H1 (cell line): Measurements from ENCODE around the gene CCNG1. TPM values are rescaled to one million over a fixed set of nuclear protein-coding genes. Genes with fewer than 3 reads are reported as not detected.
A peak's percentile ranks its signal among the peaks of the same experiment; 100 is the strongest.

Experiments
- CTCF ChIA-PET: fragments of 300-600 bp; sonication (Branson Sonifier 250); formaldehyde crosslinking; loops from one replicate; lab custom pipeline; 2021; ENCODE audit not compliant: partially characterized antibody; lab: Charles Lee
- POLR2A ChIA-PET: fragments of 300-600 bp; sonication (Branson Sonifier 250); formaldehyde crosslinking; loops from one replicate; lab custom pipeline; 2021; ENCODE audit warnings: inconsistent platforms; ENCODE audit not compliant: partially characterized antibody; lab: Charles Lee
- DNase-seq, 2 experiments: peaks; one replicate each; pipeline versions ENCODE4 v3.0.0 to v3.0.0-alpha.2; 2010 to 2022; ENCODE audit warnings: low spot score in 2 of 2, low read depth in 1 of 2, mixed read lengths in 1 of 2
- FAIRE-seq: peaks from 2 replicates; lab custom pipeline; 2011; peaks lifted over from hg19 to GRCh38; lab: Jason Lieb, UNC
- H2AFZ ChIP-seq: 2 replicates; pipeline ENCODE4 v1.8.1; 2012; ENCODE audit warnings: low read length, inconsistent platforms
- H2AK5ac ChIP-seq: 2 replicates; pipeline ENCODE4 v1.6.1; 2013; ENCODE audit warnings: low read depth, low read length
- H2BK120ac ChIP-seq: replicated peaks from 2 replicates; pipeline ENCODE3; 2013; ENCODE audit warnings: low read depth, low read length, inconsistent platforms
- H2BK12ac ChIP-seq: 2 replicates; pipeline ENCODE4 v1.6.1; 2013; ENCODE audit warnings: low read depth, low read length
- H2BK15ac ChIP-seq: 2 replicates; pipeline ENCODE4 v1.6.1; 2013; ENCODE audit warnings: low read length
- H2BK20ac ChIP-seq: 2 replicates; pipeline ENCODE4 v1.6.1; 2013; ENCODE audit warnings: low read length
- H2BK5ac ChIP-seq: 2 replicates; pipeline ENCODE4 v1.6.1; 2013; ENCODE audit warnings: low read depth, low read length
- H3K14ac ChIP-seq: 2 replicates; pipeline ENCODE4 v1.6.1; 2013; ENCODE audit warnings: inconsistent platforms; ENCODE audit not compliant: insufficient read length
- H3K18ac ChIP-seq: 2 replicates; pipeline ENCODE4 v1.6.1; 2013; ENCODE audit warnings: low read length; ENCODE audit errors: extremely low read depth
- H3K23ac ChIP-seq: 2 replicates; pipeline ENCODE4 v1.6.1; 2013; ENCODE audit warnings: inconsistent platforms; ENCODE audit not compliant: insufficient read length
- H3K23me2 ChIP-seq: 2 replicates; pipeline ENCODE4 v1.6.1; 2013; ENCODE audit warnings: low read depth, low read length
- H3K27ac ChIP-seq: 2 replicates; pipeline ENCODE4 v1.6.1; 2011; ENCODE audit warnings: low read depth, low read length, inconsistent platforms
- H3K27me3 ChIP-seq, 4 experiments: replicated peaks in 1 of 4; 1 replicate in 1 of 4; 2 replicates in 3 of 4; pipeline versions ENCODE4 v1.6.1 to v1.8.1; 2011 to 2013; ENCODE audit warnings: low read length in 3 of 4, mild to moderate bottlenecking in 3 of 4, inconsistent platforms in 2 of 4, mixed read lengths in 2 of 4, moderate library complexity in 1 of 4; ENCODE audit not compliant: control insufficient read depth in 3 of 4, insufficient read depth in 3 of 4; ENCODE audit errors: extremely low read depth in 1 of 4
- H3K36me3 ChIP-seq, 4 experiments: 2 replicates each; pipeline versions ENCODE4 v1.6.1 to v1.8.1; 2011 to 2013; ENCODE audit warnings: mild to moderate bottlenecking in 4 of 4, low read length in 3 of 4, moderate library complexity in 2 of 4, control low read depth in 1 of 4, inconsistent platforms in 1 of 4; ENCODE audit not compliant: insufficient read depth in 4 of 4, control insufficient read depth in 2 of 4
- H3K4ac ChIP-seq: replicated peaks from 2 replicates; pipeline ENCODE3; 2013; ENCODE audit warnings: low read length, low read depth, mixed read lengths, inconsistent platforms; ENCODE audit not compliant: insufficient read length
- H3K4me1 ChIP-seq, 4 experiments: replicated peaks in 1 of 4; 1 replicate in 1 of 4; 2 replicates in 3 of 4; pipeline versions ENCODE4 v1.6.1 to v1.8.1; 2011 to 2013; ENCODE audit warnings: low read length in 3 of 4, inconsistent platforms in 2 of 4, mixed read lengths in 1 of 4; ENCODE audit not compliant: insufficient read depth in 4 of 4, control insufficient read depth in 3 of 4
- H3K4me2 ChIP-seq, 2 experiments: 2 replicates each; pipeline versions ENCODE4 v1.6.1 to v1.8.1; 2011 to 2013; ENCODE audit warnings: low read depth in 2 of 2, low read length in 2 of 2, control low read depth in 1 of 2, inconsistent platforms in 1 of 2, mild to moderate bottlenecking in 1 of 2; ENCODE audit not compliant: insufficient read depth in 1 of 2
- H3K4me3 ChIP-seq, 4 experiments: fragments of 200-600, 300-600 bp in 1 of 4; sonication (generic), shearing (Covaris generic), sonication (Bioruptor Twin) in 1 of 4; 2 replicates each; pipeline versions ENCODE4 v1.5.1 to v1.8.1; 2011 to 2016; ENCODE audit warnings: low read length in 4 of 4, low read depth in 3 of 4, control low read depth in 2 of 4, inconsistent platforms in 2 of 4, mild to moderate bottlenecking in 2 of 4, mixed read lengths in 1 of 4, moderate library complexity in 1 of 4; ENCODE audit not compliant: insufficient read depth in 2 of 4; ENCODE audit errors: extremely low read depth in 1 of 4
- H3K56ac ChIP-seq: replicated peaks from 2 replicates; pipeline ENCODE3; 2013; ENCODE audit warnings: low read depth, mild to moderate bottlenecking, mixed read lengths, low read length, inconsistent platforms; ENCODE audit not compliant: insufficient read length
- H3K79me1 ChIP-seq: 2 replicates; pipeline ENCODE4 v1.6.1; 2013; ENCODE audit warnings: low read depth, low read length, control low read depth
- H3K79me2 ChIP-seq, 2 experiments: 2 replicates each; pipeline versions ENCODE4 v1.6.1 to v1.8.1; 2012 to 2013; ENCODE audit warnings: low read length in 2 of 2, mild to moderate bottlenecking in 2 of 2, inconsistent platforms in 1 of 2; ENCODE audit not compliant: insufficient read depth in 2 of 2, control insufficient read depth in 1 of 2
- H3K9ac ChIP-seq, 4 experiments: replicated peaks in 1 of 4; 1 replicate in 1 of 4; 2 replicates in 3 of 4; pipeline versions ENCODE4 v1.6.1 to v1.8.1; 2011 to 2013; ENCODE audit warnings: low read depth in 3 of 4, low read length in 3 of 4, control low read depth in 2 of 4, mild to moderate bottlenecking in 2 of 4, moderate library complexity in 2 of 4, inconsistent platforms in 1 of 4; ENCODE audit errors: extremely low read depth in 1 of 4
- H3K9me3 ChIP-seq, 2 experiments: 2 replicates each; pipeline versions ENCODE4 v1.6.1 to v1.8.1; 2012 to 2013; ENCODE audit warnings: mild to moderate bottlenecking in 2 of 2, moderate library complexity in 2 of 2, control low read depth in 1 of 2, inconsistent platforms in 1 of 2, low read depth in 1 of 2, low read length in 1 of 2, mixed read lengths in 1 of 2; ENCODE audit not compliant: insufficient read depth in 2 of 2
- H4K20me1 ChIP-seq, 2 experiments: replicated peaks in 1 of 2; 2 replicates each; pipeline versions ENCODE3 to v1.8.1; 2011 to 2013; ENCODE audit warnings: inconsistent platforms in 2 of 2, low read length in 2 of 2, mild to moderate bottlenecking in 1 of 2; ENCODE audit not compliant: insufficient read depth in 2 of 2, control insufficient read depth in 1 of 2
- H4K5ac ChIP-seq: 2 replicates; pipeline ENCODE4 v1.6.1; 2013; ENCODE audit warnings: low read length, low read depth, mixed read lengths, inconsistent platforms; ENCODE audit not compliant: insufficient read length
- H4K8ac ChIP-seq: 2 replicates; pipeline ENCODE4 v1.8.0; 2013; ENCODE audit warnings: mild to moderate bottlenecking, moderate library complexity, low read length, inconsistent platforms; ENCODE audit not compliant: insufficient read depth; ENCODE audit errors: extremely low read depth
- H4K91ac ChIP-seq: replicated peaks from 2 replicates; pipeline ENCODE3; 2013; ENCODE audit warnings: low read length, mixed read lengths, inconsistent platforms; ENCODE audit not compliant: insufficient read length
- GTF2F1 ChIP-seq: IDR thresholded peaks from 2 replicates; pipeline ENCODE4 v1.6.1; 2012; ENCODE audit warnings: low read depth, low read length, improper control_type of control experiment, borderline replicate concordance
- WGBS, 2 experiments: shearing (Covaris generic) in 1 of 2; methylation state at CpG; one replicate each; pipeline versions ENCODE4 v1.1.6 to v1.1.7; 2013 to 2015; ENCODE audit warnings: low lambda C conversion rate in 2 of 2, mixed read lengths in 2 of 2, inconsistent platforms in 1 of 2, low coverage in 1 of 2, missing lambda C conversion rate in 1 of 2; ENCODE audit not compliant: insufficient replicate concordance in 2 of 2, insufficient coverage in 1 of 2, insufficient read length in 1 of 2; ENCODE audit errors: extremely low coverage in 1 of 2, missing lambda C conversion rate in 1 of 2; 5-methylcytosine and 5-hydroxymethylcytosine counted together
- polyA plus RNA-seq, 7 experiments: library from polyadenylated mRNA; depleted of rRNA in 3 of 7; stranded (reverse) in 5 of 7; unstranded in 2 of 7; fragments of >200 nt in 5 of 7; fragments of 200-250 nt in 2 of 7; gene quantifications; 1 replicate in 5 of 7; 2 replicates in 1 of 7; 4 replicates in 1 of 7; pipeline versions ENCODE4 v1.2.1 to v1.2.3, GENCODE V29; 2011 to 2013; ENCODE audit warnings: missing spikeins in 2 of 7, mixed read lengths in 2 of 7
- total RNA-seq: library from RNA; stranded (reverse); fragmentation: NEBNext Ultra II Directional; extraction: Animal tissue kit (Norgen Biotek cat#: 25700); gene quantifications from 2 replicates; pipeline ENCODE4 v1.2.1, GENCODE V29; 2021

CCNG1 gene
- total and polyA plus RNA-seq, 2 of the 8 experiments (the other 6 are each of a cell fraction or from before 2014, with no cell fraction given): 165 to 369 TPM

- Histone ChIP-seq H3K14ac (no peak overlapping the region), H3K4me3 (no peak overlapping the region), H3K56ac (peak overlapping the region; percentile 12), H3K23ac (no peak overlapping the region), H3K9me3 (no peaks in the 10 kb centered on the region), H3K4me2 (no peak overlapping the region), H2BK20ac (no peak overlapping the region), H2BK5ac (no peak overlapping the region), H4K8ac (no peak overlapping the region), H3K36me3 (no peaks in the 10 kb centered on the region), H3K9ac (no peak overlapping the region), H2AK5ac (no peak overlapping the region), H2BK12ac (no peak overlapping the region), H3K23me2 (no peaks in the 10 kb centered on the region), H3K79me2 (no peaks in the 10 kb centered on the region), H3K79me1 (no peaks in the 10 kb centered on the region), H2AFZ (no peak overlapping the region), H3K4ac (no peak overlapping the region), H3K18ac (no peak overlapping the region), H2BK15ac (no peak overlapping the region), H4K20me1 (no peaks in the 10 kb centered on the region), H3K4me1 (no peaks in the 10 kb centered on the region), H2BK120ac (no peak overlapping the region), H4K91ac (no peak overlapping the region), H3K27ac (no peak overlapping the region), H3K27me3 (no peaks in the 10 kb centered on the region), H4K5ac (no peak overlapping the region)
- WGBS, 2 experiments: 86% methylated on average over 10 of the region's 10 CpGs; no CpG with 5 or more reads in 1 of the 2 experiments
- ChIA-PET POLR2A (no interaction called here), CTCF (interaction anchor here (0.6 to 1.6 kb wide), 4 partner anchors 8 to 908 kb away, joined by 3 to 13 read pairs (median 4); no protein-coding TSS in a partner anchor)
- no peak for TF ChIP-seq GTF2F1
- no peak for DNase-seq
- no peak for FAIRE-seq
Measured at GRCh38 chr5:163404364-163405173, 32.8 kb upstream of the CCNG1 start.
